Uterus (tissue), 4 donors: Measurements from ENCODE around the gene SUPT3H. TPM values are rescaled to one million over a fixed set of nuclear protein-coding genes. Genes with fewer than 3 reads are reported as not detected.

Source experiments
- DNase-seq, 2 donors: peaks; one replicate each; pipeline ENCODE4 v3.0.0-alpha.2; 2019 to 2020
- H3K27ac ChIP-seq, 2 donors: fragments of 200-600 bp; sonication (generic); 1 replicate in 1 of 2; 2 replicates in 1 of 2; pipeline ENCODE4 v1.5.1; 2016 to 2018
- H3K27me3 ChIP-seq, 2 donors: fragments of 200-600 bp; sonication (generic); one replicate each; pipeline ENCODE4 v1.5.1; 2018 to 2019; ENCODE audit warnings: control low read depth in 1 of 2
- H3K36me3 ChIP-seq, 2 donors: fragments of 200-600 bp; sonication (generic); one replicate each; pipeline ENCODE4 v1.5.1; 2019; ENCODE audit warnings: control low read depth in 1 of 2
- H3K4me1 ChIP-seq, 2 donors: fragments of 200-600 bp; sonication (generic); one replicate each; pipeline ENCODE4 v1.5.1; 2018 to 2019; ENCODE audit warnings: control low read depth in 1 of 2
- H3K4me3 ChIP-seq, 2 donors: fragments of 200-600 bp; sonication (generic); 1 replicate in 1 of 2; 2 replicates in 1 of 2; pipeline ENCODE4 v1.5.1; 2018 to 2019; ENCODE audit warnings: mild to moderate bottlenecking in 1 of 2
- H3K9me3 ChIP-seq, 2 donors: fragments of 200-600 bp; sonication (generic); one replicate each; pipeline ENCODE4 v1.5.1; 2019; ENCODE audit warnings: control low read depth in 1 of 2
- POLR2A ChIP-seq, 2 donors: fragments of 450-650 bp; IDR thresholded peaks; one replicate each; pipeline ENCODE4 v1.6.1; 2016; ENCODE audit warnings: antibody characterized with exemption in 2 of 2, mild to moderate bottlenecking in 1 of 2, moderate library complexity in 1 of 2
- intact Hi-C: fragments of 100-400 bp; cut with DNase I; formaldehyde crosslinking; loops from one replicate; pipeline ENCODE4 v1.15.1; 2023; ENCODE audit warnings: low total_unique reads
- total RNA-seq, 4 donors: library from RNA; depleted of rRNA in 3 of 4; stranded (reverse); fragments of >200 nt in 3 of 4; gene quantifications; one replicate each; pipeline versions ENCODE4 v1.1.0 to v1.2.4, GENCODE V29; 2014 to 2023
- TF ChIP-seq, protein P1 (sequence below), 4 experiments: fragments of 200-600 bp in 2 of 4; fragments of 450-650 bp in 2 of 4; sonication (generic) in 2 of 4; IDR thresholded peaks; one replicate each; pipeline ENCODE4 v1.5.1; 2016 to 2019; ENCODE audit warnings: antibody characterized with exemption in 4 of 4, mild to moderate bottlenecking in 2 of 4, moderate library complexity in 1 of 4
- donor health status: DM: yes; HTN: yes; CAD: no.

Gene SUPT3H
- total RNA-seq, 4 donors from 2014 or later: 1.3 to 14.9 (median 7.6) TPM

DNA sequence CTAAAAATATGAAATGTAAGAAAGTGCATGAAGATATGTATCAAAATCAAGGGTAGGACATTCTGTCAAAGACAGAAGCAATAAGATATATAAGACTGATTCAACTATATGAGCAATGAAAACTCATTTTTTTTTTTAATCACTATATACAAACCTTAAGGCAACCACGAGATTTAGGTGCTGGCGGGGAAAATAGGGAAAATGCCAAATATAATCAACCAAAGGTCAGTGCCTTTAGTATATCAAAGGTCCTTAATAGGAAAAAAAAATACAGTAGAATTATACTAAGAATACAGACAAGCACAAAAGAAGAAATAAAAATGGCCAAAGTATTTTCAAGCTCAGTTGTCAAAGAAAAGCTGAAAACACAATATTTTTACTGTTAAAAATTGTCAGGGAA lies 24.1 kb downstream of the SUPT3H start:
- TF ChIP-seq, protein P1, sequence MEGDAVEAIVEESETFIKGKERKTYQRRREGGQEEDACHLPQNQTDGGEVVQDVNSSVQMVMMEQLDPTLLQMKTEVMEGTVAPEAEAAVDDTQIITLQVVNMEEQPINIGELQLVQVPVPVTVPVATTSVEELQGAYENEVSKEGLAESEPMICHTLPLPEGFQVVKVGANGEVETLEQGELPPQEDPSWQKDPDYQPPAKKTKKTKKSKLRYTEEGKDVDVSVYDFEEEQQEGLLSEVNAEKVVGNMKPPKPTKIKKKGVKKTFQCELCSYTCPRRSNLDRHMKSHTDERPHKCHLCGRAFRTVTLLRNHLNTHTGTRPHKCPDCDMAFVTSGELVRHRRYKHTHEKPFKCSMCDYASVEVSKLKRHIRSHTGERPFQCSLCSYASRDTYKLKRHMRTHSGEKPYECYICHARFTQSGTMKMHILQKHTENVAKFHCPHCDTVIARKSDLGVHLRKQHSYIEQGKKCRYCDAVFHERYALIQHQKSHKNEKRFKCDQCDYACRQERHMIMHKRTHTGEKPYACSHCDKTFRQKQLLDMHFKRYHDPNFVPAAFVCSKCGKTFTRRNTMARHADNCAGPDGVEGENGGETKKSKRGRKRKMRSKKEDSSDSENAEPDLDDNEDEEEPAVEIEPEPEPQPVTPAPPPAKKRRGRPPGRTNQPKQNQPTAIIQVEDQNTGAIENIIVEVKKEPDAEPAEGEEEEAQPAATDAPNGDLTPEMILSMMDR (IDR thresholded peaks at IDR 0.05): no peak
- no peak for TF ChIP-seq POLR2A (IDR thresholded peaks at IDR 0.05)
- no peaks in the 10 kb centered on the region for H3K27me3 ChIP-seq
- no peak for DNase-seq
- no peaks in the 10 kb centered on the region for H3K36me3 ChIP-seq
- no peak overlapping the region for H3K27ac ChIP-seq
- H3K9me3 ChIP-seq: no peaks in the 10 kb centered on the region
- H3K4me3 ChIP-seq: no peak overlapping the region
- intact Hi-C loops: no loop called here
- no peaks in the 10 kb centered on the region for H3K4me1 ChIP-seq

DNA sequence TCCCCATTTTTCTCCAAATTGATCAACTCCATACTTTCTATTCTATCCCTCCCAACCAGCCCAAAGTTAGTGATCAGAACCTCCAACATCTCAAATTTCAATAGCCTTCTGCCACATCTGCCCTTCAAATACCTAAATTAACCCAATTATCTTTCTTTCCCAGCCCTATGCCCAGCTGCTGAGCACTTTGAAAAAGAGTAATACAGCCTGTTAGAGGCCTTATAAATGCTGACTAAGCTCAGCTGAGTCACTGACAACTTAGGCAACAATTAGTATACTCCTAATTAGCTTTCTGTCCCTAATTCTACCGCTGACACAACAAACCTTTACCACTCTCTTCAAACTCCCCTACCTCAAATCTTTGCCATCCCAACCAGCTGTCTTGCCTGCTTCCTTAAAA lies 26.1 kb downstream of the SUPT3H start:
- H3K27ac ChIP-seq: no peak overlapping the region
- no peak for TF ChIP-seq POLR2A (IDR thresholded peaks at IDR 0.05)
- TF ChIP-seq, protein P1 (IDR thresholded peaks at IDR 0.05): no peak
- H3K27me3 ChIP-seq: no peaks in the 10 kb centered on the region
- DNase-seq: no peak
- intact Hi-C loops: no loop called here
- H3K9me3 ChIP-seq: no peaks in the 10 kb centered on the region
- no peaks in the 10 kb centered on the region for H3K36me3 ChIP-seq
- H3K4me3 ChIP-seq: no peak overlapping the region
- H3K4me1 ChIP-seq: no peaks in the 10 kb centered on the region

DNA sequence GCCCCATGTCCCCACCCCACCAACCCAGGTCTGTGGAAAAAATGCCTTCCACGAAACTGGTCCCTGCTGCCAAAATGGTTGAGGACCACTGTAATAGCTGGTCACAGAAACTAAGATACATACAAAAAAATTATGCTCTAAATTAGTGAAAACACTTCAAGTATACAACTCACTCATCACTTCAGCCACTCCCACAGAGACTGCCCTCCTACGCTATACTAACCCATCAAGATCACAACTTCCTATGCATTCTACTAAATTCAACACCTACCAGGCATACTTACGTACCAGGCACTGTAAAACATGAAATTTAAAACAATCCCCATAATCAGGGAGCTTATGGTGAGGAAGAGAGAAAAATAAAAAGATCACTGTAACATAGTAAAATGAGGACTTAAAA lies 26.7 kb downstream of the SUPT3H start:
- no peaks in the 10 kb centered on the region for H3K36me3 ChIP-seq
- no peak for TF ChIP-seq POLR2A (IDR thresholded peaks at IDR 0.05)
- H3K27ac ChIP-seq: no peak overlapping the region
- H3K9me3 ChIP-seq: no peaks in the 10 kb centered on the region
- intact Hi-C loops: no loop called here
- H3K27me3 ChIP-seq: no peaks in the 10 kb centered on the region
- no peak overlapping the region for H3K4me3 ChIP-seq
- no peak for DNase-seq
- H3K4me1 ChIP-seq: no peaks in the 10 kb centered on the region

DNA sequence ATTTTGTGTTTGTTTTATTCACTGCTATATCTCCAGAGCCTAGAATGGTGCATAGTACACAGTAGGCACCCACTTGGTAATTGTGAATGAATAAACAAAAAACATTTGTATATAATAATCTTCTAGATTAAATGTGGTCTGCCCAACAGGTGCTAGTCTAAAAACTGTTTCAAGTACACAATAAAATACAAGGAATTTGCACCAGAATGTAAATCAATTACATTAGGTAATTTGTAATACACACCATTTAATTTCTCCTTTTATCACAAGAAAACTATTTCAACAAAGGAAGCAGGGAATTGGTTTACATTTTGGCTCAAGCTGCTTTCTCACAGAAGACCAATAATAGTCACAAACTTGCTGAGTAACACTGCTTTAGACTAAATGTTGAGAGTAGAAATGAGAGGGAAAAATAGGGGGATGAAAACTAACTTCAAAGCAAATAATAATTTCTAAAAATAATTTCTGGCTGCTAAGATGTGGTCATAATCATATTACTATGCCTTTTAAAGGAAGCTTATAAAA lies 27.5 kb downstream of the SUPT3H start:
- DNase-seq: no peak
- intact Hi-C loops: no loop called here
- no peaks in the 10 kb centered on the region for H3K4me1 ChIP-seq
- no peaks in the 10 kb centered on the region for H3K27me3 ChIP-seq
- H3K36me3 ChIP-seq: no peaks in the 10 kb centered on the region
- TF ChIP-seq POLR2A (IDR thresholded peaks at IDR 0.05): no peak
- TF ChIP-seq, protein P1 (IDR thresholded peaks at IDR 0.05): no peak
- no peak overlapping the region for H3K4me3 ChIP-seq
- no peaks in the 10 kb centered on the region for H3K9me3 ChIP-seq
- H3K27ac ChIP-seq: no peak overlapping the region

DNA sequence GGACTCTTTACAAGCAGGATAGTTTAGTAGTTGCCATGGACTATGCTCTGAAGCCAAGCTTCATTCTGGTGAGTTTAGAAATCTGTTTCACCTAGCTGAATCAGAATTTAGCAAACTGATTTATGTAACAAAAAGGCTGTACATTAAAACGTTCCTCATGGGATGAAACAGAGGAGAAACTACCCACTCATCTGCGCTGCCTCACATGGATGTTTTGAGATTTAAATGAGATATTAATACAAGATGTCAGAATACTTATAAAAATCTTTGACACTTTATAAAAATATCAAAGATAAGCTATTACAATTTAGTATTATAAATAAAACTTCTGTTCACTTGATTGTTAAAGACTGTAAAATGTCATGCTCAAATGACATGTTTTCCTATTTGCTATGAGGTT lies 32.8 kb downstream of the SUPT3H start:
- no peak overlapping the region for H3K27ac ChIP-seq
- no peaks in the 10 kb centered on the region for H3K27me3 ChIP-seq
- no peaks in the 10 kb centered on the region for H3K36me3 ChIP-seq
- no peaks in the 10 kb centered on the region for H3K4me1 ChIP-seq
- DNase-seq: no peak
- no peak for TF ChIP-seq POLR2A (IDR thresholded peaks at IDR 0.05)
- no peak overlapping the region for H3K4me3 ChIP-seq
- intact Hi-C loops: no loop called here
- no peaks in the 10 kb centered on the region for H3K9me3 ChIP-seq

DNA sequence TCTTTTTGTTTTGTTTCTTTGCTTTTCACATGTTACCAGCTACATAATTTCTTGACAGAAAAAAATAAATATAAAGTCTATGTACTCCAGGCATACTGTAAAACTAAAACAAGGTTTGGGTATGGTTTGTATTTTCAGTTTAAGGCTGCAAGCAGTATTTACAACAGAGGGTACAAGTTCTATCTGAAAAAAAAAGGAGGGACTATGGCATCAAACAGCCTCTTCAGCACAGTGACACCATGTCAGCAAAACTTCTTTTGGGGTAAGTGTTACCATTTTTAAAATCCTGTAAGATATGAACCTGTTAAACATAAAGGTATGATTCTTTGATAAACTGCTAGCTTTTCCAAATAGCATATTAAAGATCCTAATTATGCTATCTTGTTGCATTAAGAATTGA lies 49.2 kb downstream of the SUPT3H start:
- Histone ChIP-seq H3K4me3 (no peak overlapping the region), H3K27me3 (no peaks in the 10 kb centered on the region), H3K36me3 (no peaks in the 10 kb centered on the region), H3K27ac (no peak overlapping the region), H3K4me1 (no peaks in the 10 kb centered on the region), H3K9me3 (no peaks in the 10 kb centered on the region)
- no peak for TF ChIP-seq POLR2A (IDR thresholded peaks at IDR 0.05)
- no peak for DNase-seq
- intact Hi-C loops: no loop called here

DNA sequence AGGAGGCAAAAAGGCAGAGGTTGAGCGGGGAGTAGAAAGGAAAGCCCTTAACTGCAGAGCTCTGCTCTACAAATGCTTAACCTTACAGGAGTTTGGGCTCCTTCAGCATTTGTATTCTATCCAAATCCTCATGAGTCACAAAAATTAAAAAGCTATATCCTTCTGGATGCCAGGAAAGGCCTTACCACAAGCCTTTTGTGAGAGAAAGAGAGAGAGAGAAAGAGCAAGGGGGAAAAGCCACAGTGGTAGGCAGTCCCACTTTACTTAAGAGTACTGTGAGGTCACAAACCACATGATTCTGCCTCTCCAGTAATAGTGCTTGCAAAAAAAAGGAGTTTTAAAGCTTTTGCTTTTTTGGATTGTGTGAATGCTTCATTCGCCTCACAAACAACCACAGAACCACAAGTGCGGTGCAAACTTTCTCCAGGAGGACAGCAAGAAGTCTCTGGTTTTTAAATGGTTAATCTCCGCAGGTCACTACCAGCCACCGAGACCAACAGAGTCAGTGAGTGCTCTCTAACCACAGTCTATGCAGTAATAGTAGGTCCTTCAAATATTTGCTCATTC lies 49.7 kb downstream of the SUPT3H start, which contains the start of gene RUNX2:
RUNX2 (plus strand) TSS at position 375 of the 567 bp plus-strand sequence. CDS start 397 bp downstream, outside the sequence.
- H3K4me3 ChIP-seq: no peak within 1 kb of the TSS
- H3K27ac ChIP-seq: no peak within 1 kb of the TSS

More for the DNA sequence above, 49.7 kb downstream of the SUPT3H start, which contains the start of gene RUNX2:
- H3K36me3 ChIP-seq: no peaks in the 10 kb centered on the region
- H3K4me1 ChIP-seq: no peaks in the 10 kb centered on the region
- intact Hi-C loops: no loop called here
- H3K27me3 ChIP-seq: no peaks in the 10 kb centered on the region
- DNase-seq: no peak
- H3K9me3 ChIP-seq: no peaks in the 10 kb centered on the region
- TF ChIP-seq, protein P1 (IDR thresholded peaks at IDR 0.05): no peak
- TF ChIP-seq POLR2A (IDR thresholded peaks at IDR 0.05): no peak
